Measurements from ENCODE around the gene ZNF385B. TPM values are rescaled to one million over a fixed set of nuclear protein-coding genes. Genes with fewer than 3 reads are reported as not detected.

Gene ZNF385B
- total and polyA plus RNA-seq, 2 experiments from 2014 or later: 2.7 to 8.2 TPM

DNA sequence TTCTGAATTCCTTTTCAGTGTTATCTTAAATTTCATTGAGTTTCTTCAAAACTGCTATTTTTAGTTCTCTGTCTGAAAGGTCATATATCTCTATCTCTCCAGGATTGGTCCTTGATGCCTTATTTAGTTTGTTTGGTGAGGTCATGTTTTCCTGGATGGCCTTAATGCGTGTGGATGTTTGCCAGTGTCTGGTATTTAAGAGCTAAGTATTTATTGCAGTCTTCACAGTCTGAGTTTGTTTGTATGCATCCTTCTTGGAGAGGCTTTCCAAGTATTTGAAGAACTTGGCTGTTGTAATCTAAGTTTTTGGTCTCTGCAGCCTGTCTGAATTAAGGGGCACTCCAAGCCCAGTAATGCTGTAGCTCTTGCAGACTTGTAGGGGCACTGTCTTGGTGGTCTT, 249.3 kb downstream of the ZNF385B start:
- H3K4me3 ChIP-seq: no peak overlapping the region
- H3K9me3 ChIP-seq (ENCODE audit: low read depth): no peaks in the 10 kb centered on the region
- no peaks in the 10 kb centered on the region for H3K27me3 ChIP-seq
- H3K27ac ChIP-seq: no peak overlapping the region
- peaks cover 2% of the 10 kb centered on the region for H3K4me1 ChIP-seq (ENCODE audit: low read depth)
- H3K36me3 ChIP-seq: no peaks in the 10 kb centered on the region
- no peak for DNase-seq (ENCODE audit: low read depth in 1 of 2, low spot score in 1 of 2)
- TF ChIP-seq, protein P1, sequence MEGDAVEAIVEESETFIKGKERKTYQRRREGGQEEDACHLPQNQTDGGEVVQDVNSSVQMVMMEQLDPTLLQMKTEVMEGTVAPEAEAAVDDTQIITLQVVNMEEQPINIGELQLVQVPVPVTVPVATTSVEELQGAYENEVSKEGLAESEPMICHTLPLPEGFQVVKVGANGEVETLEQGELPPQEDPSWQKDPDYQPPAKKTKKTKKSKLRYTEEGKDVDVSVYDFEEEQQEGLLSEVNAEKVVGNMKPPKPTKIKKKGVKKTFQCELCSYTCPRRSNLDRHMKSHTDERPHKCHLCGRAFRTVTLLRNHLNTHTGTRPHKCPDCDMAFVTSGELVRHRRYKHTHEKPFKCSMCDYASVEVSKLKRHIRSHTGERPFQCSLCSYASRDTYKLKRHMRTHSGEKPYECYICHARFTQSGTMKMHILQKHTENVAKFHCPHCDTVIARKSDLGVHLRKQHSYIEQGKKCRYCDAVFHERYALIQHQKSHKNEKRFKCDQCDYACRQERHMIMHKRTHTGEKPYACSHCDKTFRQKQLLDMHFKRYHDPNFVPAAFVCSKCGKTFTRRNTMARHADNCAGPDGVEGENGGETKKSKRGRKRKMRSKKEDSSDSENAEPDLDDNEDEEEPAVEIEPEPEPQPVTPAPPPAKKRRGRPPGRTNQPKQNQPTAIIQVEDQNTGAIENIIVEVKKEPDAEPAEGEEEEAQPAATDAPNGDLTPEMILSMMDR (IDR thresholded peaks at IDR 0.05; ENCODE audit: low read depth, low read length): no peak

- Histone ChIP-seq H3K27me3 (no peaks in the 10 kb centered on the region), H3K36me3 (no peaks in the 10 kb centered on the region), H3K9me3 (ENCODE audit: low read depth) (no peaks in the 10 kb centered on the region), H3K4me3 (no peak overlapping the region), H3K4me1 (ENCODE audit: low read depth) (no peaks in the 10 kb centered on the region), H3K27ac (no peak overlapping the region)
- DNase-seq (ENCODE audit: low read depth in 1 of 2, low spot score in 1 of 2): peak in 1 of 2 donors; percentile 5
- TF ChIP-seq, protein P1 (IDR thresholded peaks at IDR 0.05; ENCODE audit: low read depth, low read length): no peak
These were observed 255.3 kb downstream of the ZNF385B start for GRCh38 chr2:179606141-179606540.

DNA sequence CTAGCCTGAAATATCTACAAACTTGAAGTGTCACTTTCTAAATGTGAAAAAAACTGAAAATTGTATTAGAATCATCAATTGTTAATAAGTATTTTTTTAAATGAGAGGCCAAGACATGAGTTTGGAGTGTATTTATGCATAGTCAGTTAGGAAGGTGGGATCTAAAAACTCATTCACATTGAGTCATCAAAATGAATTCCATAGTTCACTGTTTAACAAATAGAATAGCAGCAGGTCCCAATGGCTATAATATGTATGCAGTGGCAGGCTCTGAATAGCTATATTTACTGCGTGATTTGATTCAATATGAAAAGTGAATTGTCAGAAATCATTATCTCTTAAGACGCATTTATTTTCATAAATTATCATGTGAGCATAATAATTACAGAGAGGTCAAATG, 256.1 kb downstream of the ZNF385B start:
- H3K9me3 ChIP-seq (ENCODE audit: low read depth): no peaks in the 10 kb centered on the region
- H3K4me3 ChIP-seq: no peak overlapping the region
- TF ChIP-seq, protein P1 (IDR thresholded peaks at IDR 0.05; ENCODE audit: low read depth, low read length): no peak
- no peaks in the 10 kb centered on the region for H3K27me3 ChIP-seq
- DNase-seq (ENCODE audit: low read depth in 1 of 2, low spot score in 1 of 2): no peak
- H3K4me1 ChIP-seq (ENCODE audit: low read depth): no peaks in the 10 kb centered on the region
- H3K27ac ChIP-seq: no peak overlapping the region
- no peaks in the 10 kb centered on the region for H3K36me3 ChIP-seq

DNA sequence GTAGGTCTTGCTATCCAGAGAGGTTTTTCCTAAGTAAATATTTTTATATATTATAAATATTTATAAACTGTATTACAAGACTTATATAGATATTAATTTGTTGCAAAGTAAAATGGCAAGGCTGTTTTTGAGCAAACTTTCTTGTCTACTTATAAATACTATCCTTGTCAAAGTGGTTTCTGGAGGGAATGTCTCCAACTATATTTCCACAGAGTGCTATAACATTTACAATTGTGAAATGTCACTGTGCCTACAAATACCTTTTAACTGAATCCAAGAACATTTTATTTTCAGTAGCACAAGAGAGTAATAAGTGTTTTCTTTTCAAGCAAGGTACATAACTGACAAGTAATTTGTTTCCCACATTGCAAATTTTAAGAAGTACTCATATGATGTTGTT, 256.8 kb downstream of the ZNF385B start:
- DNase-seq (ENCODE audit: low read depth in 1 of 2, low spot score in 1 of 2): no peak
- H3K36me3 ChIP-seq: no peaks in the 10 kb centered on the region
- H3K4me3 ChIP-seq: no peak overlapping the region
- H3K9me3 ChIP-seq (ENCODE audit: low read depth): no peaks in the 10 kb centered on the region
- H3K27ac ChIP-seq: no peak overlapping the region
- TF ChIP-seq, protein P1 (IDR thresholded peaks at IDR 0.05; ENCODE audit: low read depth, low read length): no peak
- H3K4me1 ChIP-seq (ENCODE audit: low read depth): no peaks in the 10 kb centered on the region
- no peaks in the 10 kb centered on the region for H3K27me3 ChIP-seq

DNA sequence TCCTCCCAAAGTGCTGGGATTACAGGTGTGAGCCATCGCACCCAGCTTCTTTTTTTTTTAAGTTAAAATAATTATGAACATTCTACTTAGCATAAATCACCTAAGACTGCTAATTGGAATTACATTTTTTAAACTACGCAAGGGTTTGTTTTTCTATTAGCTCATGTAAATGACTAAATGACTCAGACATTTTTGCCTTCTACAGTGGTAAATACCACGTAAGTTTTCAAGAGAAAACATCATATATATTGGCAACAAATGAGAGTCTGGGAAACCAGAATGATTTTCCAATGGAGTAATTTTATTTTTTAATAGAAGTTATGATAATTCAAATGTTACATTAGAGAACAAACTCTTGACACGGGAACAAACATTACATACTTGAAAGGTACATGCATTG, 259.0 kb downstream of the ZNF385B start:
- no peaks in the 10 kb centered on the region for H3K4me1 ChIP-seq (ENCODE audit: low read depth)
- no peak overlapping the region for H3K4me3 ChIP-seq
- TF ChIP-seq, protein P1 (IDR thresholded peaks at IDR 0.05; ENCODE audit: low read depth, low read length): no peak
- H3K9me3 ChIP-seq (ENCODE audit: low read depth): no peaks in the 10 kb centered on the region
- DNase-seq (ENCODE audit: low read depth in 1 of 2, low spot score in 1 of 2): no peak
- no peaks in the 10 kb centered on the region for H3K27me3 ChIP-seq
- H3K36me3 ChIP-seq: no peaks in the 10 kb centered on the region
- H3K27ac ChIP-seq: no peak overlapping the region

- Histone ChIP-seq H3K4me1 (ENCODE audit: low read depth) (no peaks in the 10 kb centered on the region), H3K27me3 (no peaks in the 10 kb centered on the region), H3K36me3 (no peaks in the 10 kb centered on the region), H3K4me3 (no peak overlapping the region), H3K27ac (no peak overlapping the region), H3K9me3 (ENCODE audit: low read depth) (no peaks in the 10 kb centered on the region)
- peak in 1 of 2 donors; percentile 67 for DNase-seq (ENCODE audit: low read depth in 1 of 2, low spot score in 1 of 2)
- TF ChIP-seq, protein P1 (IDR thresholded peaks at IDR 0.05; ENCODE audit: low read depth, low read length): no peak
These were observed 265.4 kb downstream of the ZNF385B start for GRCh38 chr2:179596018-179596417.
